IPS DF 4.7 (cell line): ENCODE measurements around the gene HDAC4.

Source experiments
- DNase-seq: peaks from one replicate; pipeline ENCODE4 v3.0.0-alpha.2; 2013; ENCODE audit warnings: low spot score; ENCODE audit errors: extremely low read depth

Gene HDAC4

DNA sequence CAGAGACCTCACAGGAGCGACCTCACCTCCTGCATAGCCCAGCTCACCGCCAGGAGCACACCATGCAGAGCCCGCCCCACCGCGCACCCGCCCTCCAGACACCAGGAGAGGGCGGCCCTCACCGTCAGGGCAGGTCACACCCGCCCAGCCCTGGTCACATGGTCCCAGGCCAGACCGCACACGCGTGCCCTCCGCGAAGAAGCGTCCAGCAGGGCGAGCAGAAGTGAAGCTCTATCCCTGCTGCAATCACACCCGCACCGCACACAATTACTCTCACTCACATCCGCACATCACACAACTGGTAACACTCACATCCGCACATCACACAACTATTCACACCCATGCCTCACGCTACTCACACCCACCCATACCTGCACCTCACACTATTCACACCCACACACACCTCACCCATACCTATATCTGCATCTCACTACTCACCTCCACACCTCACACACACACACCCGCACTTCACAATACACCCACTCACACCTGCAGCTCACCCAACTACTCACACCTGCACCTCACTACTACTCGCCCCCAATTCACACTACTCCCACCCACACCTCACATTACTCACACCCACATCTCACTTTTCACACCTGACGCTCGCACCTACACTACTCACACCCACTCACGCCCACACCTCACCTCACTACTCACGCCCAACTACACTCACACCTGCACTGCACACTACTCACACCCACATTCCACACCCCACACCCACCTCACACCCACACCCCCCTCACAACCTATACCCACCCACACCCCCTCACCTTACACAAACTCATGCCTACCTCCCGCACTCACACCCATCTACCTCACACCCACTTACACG is 242.0 kb downstream of the HDAC4 start:
- no peak for DNase-seq

GRCh38 chr2:239157771-239158170 is 243.0 kb downstream of the HDAC4 start:
- DNase-seq = peak; percentile 16

GRCh38 chr2:239157269-239157668 is 243.6 kb downstream of the HDAC4 start:
- DNase-seq = no peak

GRCh38 chr2:239156516-239157265 is 244.1 kb downstream of the HDAC4 start:
- no peak for DNase-seq

DNA sequence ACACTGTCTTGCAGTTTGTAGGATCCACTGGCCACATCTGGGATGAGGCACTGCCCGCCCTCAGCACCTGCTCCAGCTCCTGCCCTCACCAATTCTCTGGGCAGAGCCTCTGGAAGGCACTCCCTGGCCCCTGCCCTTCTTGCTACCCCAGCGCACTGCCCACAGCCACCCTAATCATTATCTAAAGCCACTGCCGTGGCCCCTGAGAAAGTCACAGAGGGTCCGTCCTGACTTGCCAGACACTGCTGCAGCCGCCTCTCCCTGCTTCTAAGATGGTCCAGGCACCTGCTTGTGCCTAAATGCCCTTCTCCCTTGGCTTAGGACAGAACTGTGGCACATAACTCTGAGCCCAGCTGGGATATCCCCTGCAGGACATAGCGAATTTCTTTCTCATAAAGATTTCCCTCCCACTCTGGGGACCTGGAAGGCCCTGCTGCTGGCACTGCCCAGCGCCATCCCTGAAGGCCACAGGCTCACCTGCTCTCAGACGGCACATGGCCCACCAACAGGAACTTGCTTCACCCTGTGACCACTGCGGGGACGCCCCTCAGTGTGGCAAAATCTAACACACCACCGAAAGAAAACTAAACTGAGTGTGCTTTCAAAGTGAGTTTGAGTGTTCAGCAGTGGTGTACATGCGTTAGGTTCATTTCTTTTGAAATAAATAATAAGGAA is 244.9 kb downstream of the HDAC4 start:
- DNase-seq = no peak

GRCh38 chr2:239154971-239155805 is 245.6 kb downstream of the HDAC4 start:
- no peak for DNase-seq

DNA sequence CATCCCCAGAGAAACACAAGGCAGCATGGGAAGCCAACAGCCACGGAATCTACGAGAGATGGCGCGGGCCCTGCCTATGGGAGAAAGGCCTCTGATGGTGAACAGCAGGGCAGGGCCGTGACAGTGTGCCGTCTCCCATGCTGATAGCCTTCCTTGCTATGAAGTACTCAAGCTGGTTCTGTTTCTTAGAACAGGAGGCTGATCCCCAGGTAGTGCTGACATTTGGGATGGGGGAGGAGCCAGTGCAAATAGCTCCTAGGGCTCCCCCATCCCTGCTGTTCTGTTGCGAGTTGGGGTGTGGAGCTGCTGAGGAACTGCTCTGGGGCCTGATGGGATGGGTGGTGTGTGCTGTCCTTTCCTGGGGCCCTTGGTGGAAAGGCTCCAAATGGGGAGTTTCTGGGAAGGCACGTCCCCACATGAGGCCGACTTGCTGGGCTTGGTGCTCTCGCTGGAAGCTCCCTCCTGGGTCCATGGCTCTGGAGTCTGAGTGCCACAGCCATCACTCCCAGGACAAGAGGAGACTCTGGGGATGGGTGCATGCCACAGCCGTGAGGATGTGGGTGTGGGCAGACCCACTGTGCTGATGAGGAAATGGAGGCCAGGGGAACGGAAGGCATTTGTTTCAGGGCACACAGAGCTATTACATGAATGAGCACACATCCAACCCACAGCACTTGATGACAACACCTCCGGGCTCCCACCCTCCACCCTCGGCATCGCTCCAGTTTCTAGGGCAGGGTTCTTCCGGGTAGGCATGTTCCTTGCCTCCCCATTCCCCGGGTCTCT is 246.8 kb downstream of the HDAC4 start:
- DNase-seq = no peak

- DNase-seq = no peak
Observed at GRCh38 chr2:239152916-239153305, 247.9 kb downstream of the HDAC4 start.

DNA sequence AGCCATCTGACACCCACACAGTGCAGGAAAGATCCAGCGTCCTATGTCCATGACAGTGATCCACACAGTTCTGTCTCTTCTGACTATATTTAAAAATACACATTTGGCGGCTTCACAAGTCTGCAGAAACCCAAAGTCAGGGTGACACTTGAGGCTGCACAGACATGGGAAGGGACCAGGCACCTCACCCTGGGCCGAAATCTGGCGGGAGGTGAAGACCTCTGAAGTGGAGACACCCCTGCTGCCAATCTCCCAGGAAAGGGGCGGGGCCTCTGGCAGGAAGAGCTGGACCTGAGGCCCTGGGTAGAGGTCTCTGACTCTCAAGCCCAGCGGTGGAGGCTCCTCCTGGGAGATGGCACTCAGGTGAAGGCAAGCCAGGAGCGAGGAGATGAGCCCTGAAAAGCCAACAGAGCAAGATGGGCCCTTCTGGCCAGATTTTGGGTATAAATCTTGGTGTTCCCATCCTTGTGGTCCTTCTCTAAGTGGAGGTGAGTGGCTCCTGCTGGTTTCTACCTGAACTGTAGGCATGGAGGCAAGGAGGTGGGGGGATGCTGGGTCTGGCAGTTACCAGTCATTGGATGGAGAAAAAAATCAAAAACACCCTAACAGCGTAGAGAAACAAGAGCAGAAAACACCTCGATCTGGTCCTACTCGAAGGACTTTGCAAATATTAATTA is 248.4 kb downstream of the HDAC4 start:
- no peak for DNase-seq

GRCh38 chr2:239151201-239152131 is 249.4 kb downstream of the HDAC4 start:
- DNase-seq = no peak

DNA sequence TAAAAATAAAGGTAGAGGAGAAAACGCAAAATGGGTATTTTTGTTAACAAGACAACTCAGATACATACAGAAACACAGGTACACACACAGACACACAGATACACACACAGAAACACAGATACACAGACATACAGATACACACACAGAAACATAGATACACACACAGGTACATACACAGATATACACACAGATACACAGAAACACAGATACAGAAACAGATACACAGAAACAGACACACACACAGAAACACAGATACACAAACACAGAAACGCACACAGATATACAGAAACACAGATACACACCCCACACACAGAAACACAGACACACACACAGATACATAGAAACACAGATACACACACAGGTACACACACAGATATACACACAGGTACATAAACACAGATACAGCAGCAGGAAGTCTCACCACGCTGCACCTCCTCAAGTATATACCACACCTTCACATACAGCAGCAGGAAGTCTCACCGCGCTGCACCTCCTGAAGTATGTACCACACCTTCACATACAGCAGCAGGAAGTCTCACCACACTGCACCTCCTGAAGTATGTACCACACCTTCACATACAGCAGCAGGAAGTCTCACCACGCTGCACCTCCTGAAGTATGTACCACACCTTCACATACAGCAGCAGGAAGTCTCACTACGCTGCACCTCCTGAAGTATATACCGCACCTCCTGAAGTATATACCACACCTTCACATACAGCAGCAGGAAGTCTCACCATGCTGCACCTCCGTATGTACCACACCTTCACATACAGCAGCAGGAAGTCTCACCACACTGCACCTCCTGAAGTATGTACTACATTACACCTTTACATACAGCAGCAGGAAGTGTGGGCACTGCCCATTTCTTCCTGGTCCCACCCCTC is 250.5 kb downstream of the HDAC4 start:
- DNase-seq = no peak

DNA sequence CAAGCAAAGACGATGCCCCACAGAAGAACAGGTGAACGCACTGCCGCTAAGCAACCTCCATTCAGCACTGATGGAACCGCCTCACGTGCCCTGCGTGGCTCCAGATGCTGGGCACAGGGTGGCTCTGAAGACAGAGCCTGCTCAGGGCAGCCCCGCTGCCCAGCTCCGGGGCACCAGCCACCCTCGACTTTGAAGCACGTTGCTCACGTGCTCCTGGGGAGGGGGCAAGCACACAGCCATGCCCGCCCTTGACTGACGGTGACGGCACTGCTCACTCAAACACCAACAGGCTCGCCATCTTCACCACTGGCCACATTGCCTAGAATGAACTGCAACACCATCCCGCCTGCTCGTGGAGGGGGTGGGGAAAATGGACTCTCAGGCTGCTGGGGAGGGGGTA is 251.3 kb downstream of the HDAC4 start:
- no peak for DNase-seq

GRCh38 chr2:239148495-239149200 is 252.2 kb downstream of the HDAC4 start:
- no peak for DNase-seq

DNA sequence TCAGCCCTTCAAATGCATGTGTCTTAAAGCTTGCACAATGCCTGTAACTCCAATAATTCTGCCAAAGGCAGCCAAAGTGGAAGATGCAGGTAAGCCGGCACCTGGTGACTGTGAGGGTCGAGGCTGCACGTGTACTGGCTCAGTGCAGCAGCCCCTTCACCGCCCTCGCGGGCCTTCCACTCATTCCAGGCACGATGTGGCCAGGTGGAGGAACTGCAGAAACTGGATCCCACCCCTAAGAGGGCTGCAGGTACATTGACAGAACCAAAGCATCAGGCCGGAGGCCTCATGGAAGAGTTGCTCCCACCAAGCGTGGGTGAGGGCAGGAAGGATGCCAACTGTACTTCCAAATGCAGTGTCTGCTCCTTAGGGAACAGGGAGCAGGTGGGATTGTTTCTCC is 253.4 kb downstream of the HDAC4 start:
- no peak for DNase-seq

- DNase-seq = no peak
Observed at GRCh38 chr2:239146741-239147181, 254.1 kb downstream of the HDAC4 start.

DNA sequence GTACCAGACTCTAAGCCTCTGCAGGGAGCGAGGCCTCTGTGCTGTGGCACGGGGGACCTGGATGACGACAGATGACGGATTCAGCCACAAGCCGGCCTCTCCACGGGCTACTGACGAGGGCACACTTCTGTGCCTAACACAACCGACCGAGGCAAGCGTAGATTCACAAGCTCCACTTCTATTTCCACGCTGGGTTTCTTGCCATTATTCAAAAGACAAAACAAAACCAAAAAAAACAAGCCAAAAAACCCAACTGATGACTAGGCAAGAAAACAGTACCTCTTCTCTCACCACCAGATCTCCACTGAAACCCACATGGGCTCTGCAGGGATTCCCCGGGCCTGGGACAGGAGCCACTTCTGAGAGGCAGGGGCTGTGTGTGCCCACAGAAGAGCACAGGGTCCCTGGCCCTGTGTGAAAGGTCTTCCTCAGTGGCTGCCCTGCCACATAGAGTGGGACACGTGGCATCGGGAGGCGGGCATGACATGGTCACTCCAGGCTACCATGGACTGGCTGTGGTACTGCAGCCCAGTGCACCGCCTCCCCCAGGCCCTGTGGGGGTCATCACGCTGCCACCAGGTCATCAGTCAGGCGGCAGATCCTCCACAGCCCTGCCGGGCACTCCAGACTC is 254.7 kb downstream of the HDAC4 start:
- no peak for DNase-seq

- no peak for DNase-seq
Observed at GRCh38 chr2:239145601-239146000, 255.2 kb downstream of the HDAC4 start.
